ENCODE data around the gene TEX261.

GRCh38 chr2:70959851-70960832 lies 34.5 kb downstream of the TEX261 start:
- TF ChIP-seq FOXP2 (optimal IDR thresholded peaks at IDR 0.05; ENCODE audit: borderline replicate concordance, extremely low read depth, extremely low read length, insufficient read depth) (no peak), REST (IDR thresholded peaks at IDR 0.05; ENCODE audit: insufficient read depth in 1 of 2, low read depth in 2 of 2, low read length in 2 of 2) (no peak), POLR2AphosphoS5 (IDR thresholded peaks at IDR 0.05; ENCODE audit: low read depth, low read length) (no peak), TAF1 (IDR thresholded peaks at IDR 0.05; ENCODE audit: borderline replicate concordance, insufficient read depth, low read length) (no peak), SIN3A (IDR thresholded peaks at IDR 0.05; ENCODE audit: borderline replicate concordance, insufficient read depth, low read length) (no peak)

Data from PFSK-1 (cell line).